ENCODE measurements around the gene ZSCAN2. TPM values are rescaled to one million over a fixed set of nuclear protein-coding genes. Genes with fewer than 3 reads are reported as not detected.

The ZSCAN2 gene
- total and polyA plus RNA-seq, 2 of the 8 experiments (the other 6 are each of a cell fraction or from before 2014, with no cell fraction given), result 23.6 to 52.4 TPM

DNA sequence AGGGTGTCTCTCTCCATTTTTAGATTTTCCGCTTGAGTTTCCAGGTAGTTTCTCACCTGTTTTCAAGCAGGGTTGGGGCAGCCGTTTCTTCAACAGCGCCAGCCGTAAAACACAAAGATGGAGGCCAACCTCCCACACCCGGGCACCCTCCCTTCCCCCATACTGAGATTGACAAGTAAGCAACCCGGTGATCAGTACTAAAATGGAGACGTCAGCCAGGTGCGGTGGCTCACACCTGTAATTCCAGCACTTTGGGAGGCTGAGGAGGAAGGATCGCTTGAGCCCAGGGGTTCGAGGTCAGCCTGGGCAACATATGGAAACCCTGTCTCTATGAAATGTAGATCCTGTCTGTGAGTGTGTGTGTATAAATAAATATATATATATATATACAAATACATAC lies 903 bp upstream of the ZSCAN2 start:
- WGBS, 2 experiments (ENCODE audit: extremely low coverage in 1 of 2, insufficient coverage in 1 of 2, insufficient read length in 1 of 2, insufficient replicate concordance in 2 of 2, low coverage in 1 of 2, low lambda C conversion rate in 2 of 2, missing lambda C conversion rate in 1 of 2), result 81% methylated on average over 10 of the region's 10 CpGs; no CpG with 5 or more reads in 1 of the 2 experiments
- DNase-seq (ENCODE audit: low read depth in 1 of 2, low spot score in 2 of 2), result no peak
- CTCF ChIA-PET (ENCODE audit: partially characterized antibody), result interaction anchor here (0.6 to 6.5 kb wide), 19 partner anchors 9 to 335 kb away, joined by 3 to 61 read pairs (median 8); partner anchors contain the start of gene WDR73

More for the DNA sequence above, 903 bp upstream of the ZSCAN2 start:
- no peak overlapping the region for H2BK5ac ChIP-seq (ENCODE audit: low read depth, low read length)
- no peak overlapping the region for H2BK15ac ChIP-seq (ENCODE audit: low read length)
- H3K79me2 ChIP-seq (ENCODE audit: control insufficient read depth in 1 of 2, insufficient read depth in 2 of 2, low read length in 2 of 2), result peaks cover 0 to 26% of the 10 kb centered on the region in 2 experiments; a peak in 2 of 4 replicates
- no peak overlapping the region for H3K4me3 ChIP-seq (ENCODE audit: extremely low read depth in 1 of 4, insufficient read depth in 2 of 4, low read depth in 3 of 4, low read length in 4 of 4)
- no peak overlapping the region for H3K14ac ChIP-seq (ENCODE audit: insufficient read length)
- no peak overlapping the region for H4K8ac ChIP-seq (ENCODE audit: extremely low read depth, insufficient read depth, low read length)
- no peak overlapping the region for H4K91ac ChIP-seq (replicated peaks; ENCODE audit: insufficient read length, low read length)
- no peaks in the 10 kb centered on the region; the same call in 1 of the 2 replicates for H3K79me1 ChIP-seq (ENCODE audit: low read depth, low read length)
- no peak overlapping the region for H3K18ac ChIP-seq (ENCODE audit: extremely low read depth, low read length)
- no peak for TF ChIP-seq EGR1 (IDR thresholded peaks at IDR 0.05; ENCODE audit: borderline replicate concordance, low read depth, low read length)
- no peak for TF ChIP-seq CBX8 (IDR thresholded peaks at IDR 0.05; ENCODE audit: borderline replicate concordance, low read depth, low read length)
- TF ChIP-seq TCF12 (IDR thresholded peaks at IDR 0.05; ENCODE audit: low read depth, low read length), result no peak
- no peak for TF ChIP-seq KDM1A (IDR thresholded peaks at IDR 0.05; ENCODE audit: borderline replicate concordance, low read length)
- no peak for TF ChIP-seq SP4 (IDR thresholded peaks at IDR 0.05; ENCODE audit: low read length)
- TF ChIP-seq CREB1 (IDR thresholded peaks at IDR 0.05), result no peak
- no peak for TF ChIP-seq PHF8 (conservative IDR thresholded peaks at IDR 0.05; ENCODE audit: low read depth, low read length)
- TF ChIP-seq KDM5A (IDR thresholded peaks at IDR 0.05; ENCODE audit: low read length), result no peak
- no peak for TF ChIP-seq NRF1 (IDR thresholded peaks at IDR 0.05; ENCODE audit: low read depth, low read length)
- TF ChIP-seq SIX5 (IDR thresholded peaks at IDR 0.05; ENCODE audit: low read depth, low read length), result no peak
- no peak for TF ChIP-seq BACH1 (IDR thresholded peaks at IDR 0.05; ENCODE audit: low read length)
- TF ChIP-seq CHD1 (IDR thresholded peaks at IDR 0.05; ENCODE audit: low read depth, low read length), result no peak
- no peak for TF ChIP-seq CHD2 (IDR thresholded peaks at IDR 0.05; ENCODE audit: low read length)
- no peak for TF ChIP-seq KDM4A (IDR thresholded peaks at IDR 0.05; ENCODE audit: low read depth, low read length, severe bottlenecking)
- H3K23ac ChIP-seq (ENCODE audit: insufficient read length), result no peak overlapping the region
- POLR2A ChIA-PET (ENCODE audit: partially characterized antibody), result interaction anchor here (0.7 to 11.9 kb wide), 10 partner anchors 17 to 152 kb away, joined by 3 to 176 read pairs (median 6); partner anchors contain the start of gene WDR73
- H2BK20ac ChIP-seq (ENCODE audit: low read length), result no peak overlapping the region
- H3K4me1 ChIP-seq (replicated peaks in 1 of 4; ENCODE audit: control insufficient read depth in 3 of 4, insufficient read depth in 4 of 4, low read length in 3 of 4), result peaks cover 7 to 18% (median 10%) of the 10 kb centered on the region in 4 experiments
- no peak overlapping the region for H2AK5ac ChIP-seq (ENCODE audit: low read depth, low read length)
- no peak overlapping the region for H3K27ac ChIP-seq (ENCODE audit: low read depth, low read length)
- no peak overlapping the region for H3K56ac ChIP-seq (replicated peaks; ENCODE audit: insufficient read length, low read depth, low read length)
- peaks cover 0 to 3% of the 10 kb centered on the region in 2 experiments for H4K20me1 ChIP-seq (replicated peaks in 1 of 2; ENCODE audit: control insufficient read depth in 1 of 2, insufficient read depth in 2 of 2, low read length in 2 of 2)
- H4K5ac ChIP-seq (ENCODE audit: insufficient read length, low read depth, low read length), result no peak overlapping the region
- peaks cover 15% of the 10 kb centered on the region for H3K23me2 ChIP-seq (ENCODE audit: low read depth, low read length)
- H2BK120ac ChIP-seq (replicated peaks; ENCODE audit: low read depth, low read length), result no peak overlapping the region
- H2AFZ ChIP-seq (ENCODE audit: low read length), result no peak overlapping the region
- FAIRE-seq, result no peak
- peaks cover 0 to 3% (median 0%) of the 10 kb centered on the region in 4 experiments; a peak in 4 of 7 replicates for H3K27me3 ChIP-seq (replicated peaks in 1 of 4; ENCODE audit: control insufficient read depth in 3 of 4, extremely low read depth in 1 of 4, insufficient read depth in 3 of 4, low read length in 3 of 4)
- H3K9ac ChIP-seq (replicated peaks in 1 of 4; ENCODE audit: extremely low read depth in 1 of 4, low read depth in 3 of 4, low read length in 3 of 4), result no peak overlapping the region
- H3K4me2 ChIP-seq (ENCODE audit: insufficient read depth in 1 of 2, low read depth in 2 of 2, low read length in 2 of 2), result peak overlapping the region in 1 of 2 experiments; percentile 65; a peak in 1 of 4 replicates
- H2BK12ac ChIP-seq (ENCODE audit: low read depth, low read length), result 0 out of 2 replicates have a peak overlapping the region, but pooled peaks have one; percentile 17
- H3K9me3 ChIP-seq (ENCODE audit: insufficient read depth in 2 of 2, low read depth in 1 of 2, low read length in 1 of 2), result no peaks in the 10 kb centered on the region
- no peak overlapping the region for H3K4ac ChIP-seq (replicated peaks; ENCODE audit: insufficient read length, low read depth, low read length)
- peaks cover 0 to 6% (median 0%) of the 10 kb centered on the region in 4 experiments; a peak in 1 of 8 replicates for H3K36me3 ChIP-seq (ENCODE audit: control insufficient read depth in 2 of 4, insufficient read depth in 4 of 4, low read length in 3 of 4)

All from H1 (cell line).